Naive B cell (primary cell): Measurements from ENCODE around the gene EXOC6B. TPM values are rescaled to one million over a fixed set of nuclear protein-coding genes. Genes with fewer than 3 reads are reported as not detected.
"Not testable (repeated sequence)": the region's sequence is repeated elsewhere in the genome, so short reads cannot be mapped to it uniquely, and the experiment has no call there.

Experiments used
- ATAC-seq, 2 donors: fragments of 150-1000 bp; cut with Tn5 transposase; 2 replicates each; pipeline ENCODE4 v1.10.0; 2021; ENCODE audit warnings: low read depth in 2 of 2, mild to moderate bottlenecking in 2 of 2, moderate library complexity in 2 of 2
- DNase-seq: peaks from one replicate; pipeline ENCODE4 v3.0.0; 2022
- H3K27ac Mint-ChIP-seq, 6 donors: one replicate each; pipeline ENCODE4 v1.8.0; 2020 to 2022; ENCODE audit warnings: mild to moderate bottlenecking in 6 of 6, mixed read lengths in 6 of 6, moderate library complexity in 5 of 6, inconsistent platforms in 2 of 6
- H3K27me3 Mint-ChIP-seq, 3 donors: one replicate each; pipeline ENCODE4 v1.8.0; 2021 to 2022; ENCODE audit warnings: mixed read lengths in 3 of 3, mild to moderate bottlenecking in 1 of 3
- H3K36me3 Mint-ChIP-seq, 2 donors: one replicate each; pipeline ENCODE4 v1.8.0; 2020 to 2022; ENCODE audit warnings: mixed read lengths in 2 of 2, inconsistent platforms in 1 of 2, mild to moderate bottlenecking in 1 of 2
- H3K4me1 Mint-ChIP-seq, 3 donors: one replicate each; pipeline ENCODE4 v1.8.0; 2020 to 2022; ENCODE audit warnings: mixed read lengths in 3 of 3, inconsistent platforms in 1 of 3, mild to moderate bottlenecking in 1 of 3, moderate library complexity in 1 of 3
- H3K4me3 Mint-ChIP-seq, 8 donors: one replicate each; pipeline ENCODE4 v1.8.0; 2020 to 2022; ENCODE audit warnings: mild to moderate bottlenecking in 8 of 8, mixed read lengths in 8 of 8, moderate library complexity in 8 of 8, inconsistent platforms in 2 of 8
- H3K9me3 Mint-ChIP-seq, 7 donors: one replicate each; pipeline ENCODE4 v1.8.0; 2020 to 2022; ENCODE audit warnings: mixed read lengths in 7 of 7, mild to moderate bottlenecking in 5 of 7, inconsistent platforms in 2 of 7, moderate library complexity in 1 of 7
- polyA plus RNA-seq, 6 donors: library from polyadenylated mRNA; unstranded; fragments of 300-500 nt; fragmentation: Illumina TruSeq; gene quantifications; one replicate each; pipeline ENCODE4 v1.2.3, GENCODE V29; 2021; ENCODE audit warnings: low read depth in 6 of 6

Gene EXOC6B
- polyA plus RNA-seq, 6 donors from 2014 or later = 1.8 to 3.0 (median 2.6) TPM; not detected in 1

DNA sequence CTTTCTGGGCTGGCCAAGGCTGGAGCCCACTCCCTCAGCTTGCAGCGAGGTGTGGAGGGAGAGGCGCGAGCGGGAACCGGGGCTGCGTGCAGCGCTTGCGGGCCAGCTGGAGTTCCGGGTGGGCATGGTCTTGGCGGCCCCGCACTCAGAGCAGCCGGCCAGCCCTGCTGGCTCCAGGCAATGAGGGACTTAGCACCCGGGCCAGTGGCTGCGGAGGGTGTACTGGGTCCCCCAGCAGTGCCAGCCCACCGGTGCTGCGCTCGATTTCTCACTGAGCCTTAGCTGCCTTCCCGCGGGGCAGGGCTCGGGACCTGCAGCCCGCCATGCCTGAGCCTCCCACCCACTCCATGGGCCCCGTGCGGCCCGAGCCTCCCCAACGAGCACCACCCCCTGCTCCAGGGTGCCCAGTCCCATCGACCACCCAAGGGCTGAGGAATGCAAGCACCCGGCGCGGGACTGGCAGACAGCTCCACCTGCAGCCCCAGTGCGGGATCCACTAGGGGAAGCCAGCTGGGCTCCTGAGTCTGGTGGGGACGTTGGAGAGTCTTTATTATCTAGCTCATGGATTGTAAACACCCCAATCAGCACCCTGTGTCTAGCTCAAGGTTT lies 404.0 kb downstream of the EXOC6B start:
- H3K4me1 Mint-ChIP-seq, H3K4me3 Mint-ChIP-seq, DNase-seq, H3K27me3 Mint-ChIP-seq, H3K27ac Mint-ChIP-seq, ATAC-seq: not testable (repeated sequence)
- H3K36me3 Mint-ChIP-seq = peaks cover 14 to 22% of the 10 kb centered on the region in 2 donors
- peaks cover 5 to 33% (median 25%) of the 10 kb centered on the region in 7 donors for H3K9me3 Mint-ChIP-seq

DNA sequence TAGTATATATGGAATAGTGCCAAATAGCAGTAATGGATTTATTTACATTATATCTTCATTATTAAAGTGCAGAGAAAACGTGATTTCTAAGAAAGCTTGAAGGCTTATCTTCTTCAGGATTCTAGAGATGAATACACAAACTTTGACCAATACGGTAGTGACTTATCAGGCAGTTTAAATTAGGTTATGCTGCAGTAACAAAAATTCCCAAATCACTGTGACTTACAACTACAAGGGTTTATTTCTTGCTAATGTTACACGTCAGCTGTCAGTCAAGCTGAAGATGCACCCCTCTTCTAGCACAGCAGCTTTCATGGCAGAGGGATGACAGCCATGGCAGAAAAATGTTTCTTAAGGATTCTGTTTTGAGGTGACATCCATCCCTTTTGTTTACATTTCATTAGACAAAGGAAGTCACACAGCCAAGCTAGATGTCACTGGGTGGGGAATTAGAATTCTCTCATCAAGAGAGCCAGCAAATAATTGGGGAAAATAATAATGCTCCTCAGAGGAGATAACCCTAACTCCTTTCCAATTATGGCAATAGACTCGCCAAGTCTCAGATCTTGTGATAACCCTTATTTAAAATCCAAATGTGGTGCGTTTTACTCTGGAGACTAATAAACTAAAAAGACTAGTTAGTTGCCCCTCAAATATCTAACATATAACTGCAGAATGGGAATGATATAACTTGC lies 409.9 kb downstream of the EXOC6B start:
- H3K4me3 Mint-ChIP-seq = no peak overlapping the region
- no peaks in the 10 kb centered on the region for H3K27me3 Mint-ChIP-seq
- no peaks in the 10 kb centered on the region for H3K4me1 Mint-ChIP-seq
- peaks cover 10 to 31% (median 16%) of the 10 kb centered on the region in 7 donors for H3K9me3 Mint-ChIP-seq
- no peak for ATAC-seq
- H3K36me3 Mint-ChIP-seq = peaks cover under 1 to 20% of the 10 kb centered on the region in 2 donors
- DNase-seq = no peak
- no peak overlapping the region for H3K27ac Mint-ChIP-seq

DNA sequence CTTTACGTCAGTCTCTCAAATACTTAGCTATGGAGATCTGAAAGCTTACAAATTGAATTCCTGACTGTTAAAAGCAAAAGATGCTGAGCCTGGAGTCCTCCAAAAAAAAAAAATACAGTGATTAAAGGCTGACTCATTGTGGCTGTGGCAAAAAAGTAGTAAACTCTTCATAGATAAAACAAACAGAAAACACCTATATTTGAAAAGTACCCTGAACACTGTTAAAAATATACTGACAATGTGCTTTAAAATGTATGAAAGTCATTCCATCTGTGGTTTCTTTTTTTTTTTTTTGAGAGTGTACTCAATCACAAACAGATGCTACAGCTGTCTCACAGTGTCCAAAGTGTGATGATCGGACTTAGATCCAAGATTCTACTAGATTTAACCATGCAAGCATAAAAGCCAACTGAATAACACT lies 410.6 kb downstream of the EXOC6B start:
- H3K36me3 Mint-ChIP-seq = peaks cover 0 to 16% of the 10 kb centered on the region in 2 donors
- no peaks in the 10 kb centered on the region for H3K27me3 Mint-ChIP-seq
- H3K27ac Mint-ChIP-seq = no peak overlapping the region
- peaks cover 8 to 24% (median 9%) of the 10 kb centered on the region in 7 donors for H3K9me3 Mint-ChIP-seq
- H3K4me1 Mint-ChIP-seq = no peaks in the 10 kb centered on the region
- ATAC-seq (no peak), DNase-seq (no peak)
- H3K4me3 Mint-ChIP-seq = no peak overlapping the region

- DNase-seq = no peak
- Mint-ChIP-seq H3K9me3 (peaks cover 2 to 20% (median 7%) of the 10 kb centered on the region in 7 donors), H3K4me3 (no peak overlapping the region), H3K27me3 (no peaks in the 10 kb centered on the region), H3K27ac (no peak overlapping the region), H3K36me3 (peaks cover 0 to 7% of the 10 kb centered on the region in 2 donors), H3K4me1 (no peaks in the 10 kb centered on the region)
- no peak for ATAC-seq
Observed at GRCh38 chr2:72414137-72414760, 411.6 kb downstream of the EXOC6B start.

- H3K4me3 Mint-ChIP-seq = no peak overlapping the region
- DNase-seq (no peak), ATAC-seq (no peak)
- H3K9me3 Mint-ChIP-seq = peaks cover 2 to 20% (median 8%) of the 10 kb centered on the region in 7 donors
- H3K27me3 Mint-ChIP-seq = no peaks in the 10 kb centered on the region
- H3K4me1 Mint-ChIP-seq = no peaks in the 10 kb centered on the region
- no peak overlapping the region for H3K27ac Mint-ChIP-seq
- H3K36me3 Mint-ChIP-seq = peaks cover 0 to 7% of the 10 kb centered on the region in 2 donors
Observed at GRCh38 chr2:72413716-72414115, 412.1 kb downstream of the EXOC6B start.

DNA sequence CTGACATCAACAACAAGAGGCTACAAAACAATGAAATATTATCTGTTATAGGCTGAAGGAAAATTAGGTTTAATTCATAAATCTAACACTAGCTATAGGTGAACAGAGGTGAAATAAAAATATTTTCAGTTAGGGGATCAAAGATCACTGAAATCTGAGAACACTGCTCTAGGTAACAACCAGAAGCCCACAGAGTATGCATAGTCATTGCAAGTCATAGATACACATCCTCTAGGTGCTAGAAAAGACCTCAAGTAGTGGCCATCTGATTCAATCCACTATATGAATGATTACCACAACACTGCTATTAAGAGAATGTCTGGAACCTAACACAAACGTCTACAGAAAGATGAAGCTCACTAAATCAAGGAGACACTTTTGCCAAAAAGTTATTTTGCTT lies 413.6 kb downstream of the EXOC6B start:
- H3K4me3 Mint-ChIP-seq = no peak overlapping the region
- no peaks in the 10 kb centered on the region for H3K4me1 Mint-ChIP-seq
- H3K27me3 Mint-ChIP-seq = no peaks in the 10 kb centered on the region
- peak overlapping the region in 1 of 6 donors; percentile 24 for H3K27ac Mint-ChIP-seq
- H3K36me3 Mint-ChIP-seq = peaks cover 0 to 7% of the 10 kb centered on the region in 2 donors
- ATAC-seq (no peak), DNase-seq (no peak)
- H3K9me3 Mint-ChIP-seq = peaks cover 2 to 29% (median 12%) of the 10 kb centered on the region in 7 donors

DNA sequence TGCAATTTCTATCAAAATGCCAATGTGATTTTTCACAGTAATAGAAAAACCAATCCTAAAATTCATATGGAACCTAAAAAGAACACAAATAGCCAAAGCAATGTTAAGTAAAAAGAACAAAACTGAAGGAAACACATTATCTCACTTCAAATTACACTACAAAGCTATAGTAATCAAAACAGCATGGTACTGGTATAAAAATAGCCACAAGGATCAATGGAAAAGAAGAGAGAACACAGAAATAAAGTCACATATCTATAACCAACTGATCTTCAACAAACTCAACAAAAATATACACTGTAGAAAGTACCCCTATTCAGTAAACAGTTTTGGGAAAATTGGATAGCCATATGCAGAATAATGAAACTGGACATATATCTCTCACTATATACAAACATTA lies 426.0 kb downstream of the EXOC6B start:
- DNase-seq (no peak), ATAC-seq (no peak)
- no peaks in the 10 kb centered on the region for H3K4me1 Mint-ChIP-seq
- H3K36me3 Mint-ChIP-seq = peaks cover 9 to 10% of the 10 kb centered on the region in 2 donors
- H3K27ac Mint-ChIP-seq = no peak overlapping the region
- H3K4me3 Mint-ChIP-seq = no peak overlapping the region
- no peaks in the 10 kb centered on the region for H3K27me3 Mint-ChIP-seq
- H3K9me3 Mint-ChIP-seq = peaks cover 4 to 46% (median 29%) of the 10 kb centered on the region in 7 donors

DNA sequence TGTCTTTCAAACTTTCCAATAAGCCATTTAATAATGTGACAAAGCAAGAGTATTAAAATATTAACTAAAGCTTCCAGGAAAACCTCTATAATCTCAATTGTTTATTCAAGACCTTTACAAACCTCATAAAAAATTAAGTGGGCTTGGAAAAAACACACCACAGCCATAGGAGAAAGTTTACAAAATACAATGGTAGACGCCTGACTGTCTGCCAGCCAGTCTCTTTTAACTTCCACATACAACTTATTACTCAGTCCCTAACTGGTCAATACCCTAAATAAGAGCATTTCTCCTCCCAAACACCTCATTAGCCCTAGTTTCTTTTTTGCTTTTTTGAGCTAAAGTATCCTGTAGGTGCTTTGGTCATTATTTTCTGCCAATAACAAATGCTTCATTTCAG lies 430.7 kb downstream of the EXOC6B start:
- no peaks in the 10 kb centered on the region for H3K27me3 Mint-ChIP-seq
- peaks cover 0 to 7% of the 10 kb centered on the region in 2 donors for H3K36me3 Mint-ChIP-seq
- no peaks in the 10 kb centered on the region for H3K4me1 Mint-ChIP-seq
- peaks cover 4 to 42% (median 16%) of the 10 kb centered on the region in 7 donors for H3K9me3 Mint-ChIP-seq
- ATAC-seq (no peak), DNase-seq (no peak)
- no peak overlapping the region for H3K4me3 Mint-ChIP-seq
- no peak overlapping the region for H3K27ac Mint-ChIP-seq

- H3K27ac Mint-ChIP-seq = no peak overlapping the region
- H3K27me3 Mint-ChIP-seq = no peaks in the 10 kb centered on the region
- peaks cover 0 to 7% of the 10 kb centered on the region in 2 donors for H3K36me3 Mint-ChIP-seq
- ATAC-seq = no peak
- no peak for DNase-seq
- peaks cover 4 to 42% (median 12%) of the 10 kb centered on the region in 7 donors for H3K9me3 Mint-ChIP-seq
- no peak overlapping the region for H3K4me3 Mint-ChIP-seq
- no peaks in the 10 kb centered on the region for H3K4me1 Mint-ChIP-seq
Observed at GRCh38 chr2:72394541-72395070, 431.2 kb downstream of the EXOC6B start.

- H3K27ac Mint-ChIP-seq = no peak overlapping the region
- H3K4me1 Mint-ChIP-seq = no peaks in the 10 kb centered on the region
- DNase-seq (no peak), ATAC-seq (no peak)
- H3K27me3 Mint-ChIP-seq = no peaks in the 10 kb centered on the region
- no peak overlapping the region for H3K4me3 Mint-ChIP-seq
- peaks cover 11 to 14% of the 10 kb centered on the region in 2 donors for H3K36me3 Mint-ChIP-seq
- peaks cover 7 to 69% (median 22%) of the 10 kb centered on the region in 7 donors for H3K9me3 Mint-ChIP-seq
Observed at GRCh38 chr2:72389447-72389846, 436.4 kb downstream of the EXOC6B start.

DNA sequence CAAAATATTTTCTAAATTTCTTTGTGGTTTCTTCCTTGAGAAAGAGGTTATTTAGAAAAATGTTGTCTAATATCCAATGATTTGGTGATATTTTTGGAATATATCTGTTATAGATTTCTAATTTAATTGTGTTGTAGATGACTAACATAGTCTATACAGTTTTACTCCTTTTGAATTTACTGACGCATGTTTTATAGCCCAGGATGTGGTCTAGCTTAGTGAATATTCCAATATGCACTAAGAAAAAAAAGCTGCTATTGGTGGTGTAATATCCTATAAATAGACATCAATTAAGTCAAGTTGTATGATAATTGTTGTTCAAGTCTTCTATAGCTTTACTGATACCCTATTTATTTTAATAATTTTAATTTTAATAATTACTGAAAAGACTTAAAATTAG lies 437.6 kb downstream of the EXOC6B start:
- Mint-ChIP-seq H3K27ac (no peak overlapping the region), H3K4me1 (no peaks in the 10 kb centered on the region), H3K4me3 (no peak overlapping the region), H3K27me3 (no peaks in the 10 kb centered on the region), H3K9me3 (peaks cover 12 to 74% (median 27%) of the 10 kb centered on the region in 7 donors), H3K36me3 (peaks cover 14 to 18% of the 10 kb centered on the region in 2 donors)
- no peak for DNase-seq
- ATAC-seq = no peak

- Mint-ChIP-seq H3K4me1 (no peaks in the 10 kb centered on the region), H3K9me3 (peaks cover 8 to 71% (median 25%) of the 10 kb centered on the region in 7 donors), H3K4me3 (no peak overlapping the region), H3K36me3 (peaks cover 14 to 18% of the 10 kb centered on the region in 2 donors), H3K27me3 (no peaks in the 10 kb centered on the region), H3K27ac (no peak overlapping the region)
- ATAC-seq (no peak), DNase-seq (no peak)
Observed at GRCh38 chr2:72386288-72386687, 439.5 kb downstream of the EXOC6B start.

- no peaks in the 10 kb centered on the region for H3K4me1 Mint-ChIP-seq
- peaks cover 0 to 38% (median 8%) of the 10 kb centered on the region in 7 donors for H3K9me3 Mint-ChIP-seq
- peaks cover 29 to 38% of the 10 kb centered on the region in 2 donors for H3K36me3 Mint-ChIP-seq
- no peak overlapping the region for H3K27ac Mint-ChIP-seq
- no peak overlapping the region for H3K4me3 Mint-ChIP-seq
- H3K27me3 Mint-ChIP-seq = no peaks in the 10 kb centered on the region
- ATAC-seq (no peak), DNase-seq (no peak)
Observed at GRCh38 chr2:72378753-72379348, 447.0 kb downstream of the EXOC6B start.
